Fibroblast of skin of right quadriceps (primary cell): ENCODE measurements around the gene CFAP20DC.
"Not testable (repeated sequence)": the region's sequence is repeated elsewhere in the genome, so short reads cannot be mapped to it uniquely, and the experiment has no call there.

Experiments
- DNase-seq: peaks from one replicate; pipeline ENCODE4 v3.0.0-alpha.2; 2013

CFAP20DC gene

GRCh38 chr3:59049671-59050331 lies at the start of gene CFAP20DC:
TSS of gene CFAP20DC (minus strand) at chr3:59050025. CDS start at chr3:59049631, 394 bp downstream.
- DNase-seq = peak; percentile 93

GRCh38 chr3:59098516-59098915 lies 48.7 kb upstream of the CFAP20DC start:
- not testable (repeated sequence) for DNase-seq

DNA sequence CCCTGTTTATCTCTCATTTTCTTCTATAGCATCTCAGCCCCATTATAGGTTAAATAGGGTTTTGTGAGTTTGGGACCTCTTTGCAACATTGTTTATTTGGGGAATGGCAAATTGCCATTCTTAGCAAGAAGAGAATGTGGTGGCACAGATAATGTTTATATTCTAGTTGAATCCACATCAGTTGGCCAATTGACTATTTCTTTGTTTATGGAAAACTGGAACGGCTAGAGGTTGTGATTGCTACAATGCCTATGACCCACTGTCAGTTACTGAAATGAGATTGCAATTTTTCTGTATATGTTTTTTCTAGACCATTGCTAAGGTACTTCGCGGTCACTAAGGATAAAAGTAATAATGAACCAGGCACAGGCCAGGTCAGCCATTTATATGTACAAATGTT lies 44.6 kb upstream of the CFAP20DC start:
- DNase-seq = no peak

GRCh38 chr3:59093521-59093920 lies 43.7 kb upstream of the CFAP20DC start:
- no peak for DNase-seq

DNA sequence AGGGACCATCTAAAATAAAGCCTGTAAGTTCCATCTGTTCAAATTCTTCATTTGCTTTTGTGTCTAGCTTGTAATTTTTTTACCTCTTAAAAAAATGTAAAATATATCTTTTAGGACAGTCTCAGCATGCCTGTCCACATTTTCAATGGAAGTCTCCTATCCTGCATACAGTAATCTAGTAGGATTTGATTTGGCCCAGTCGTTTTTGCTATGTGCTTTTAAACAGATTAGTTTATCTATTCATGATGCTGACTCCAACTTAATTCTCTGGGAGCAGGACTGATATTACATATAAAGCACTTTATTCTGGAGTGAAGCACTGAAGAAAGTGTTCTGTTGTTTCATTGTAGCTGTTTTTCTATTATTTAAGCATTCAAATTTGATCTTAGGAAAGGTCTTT lies 38.9 kb upstream of the CFAP20DC start:
- no peak for DNase-seq

DNA sequence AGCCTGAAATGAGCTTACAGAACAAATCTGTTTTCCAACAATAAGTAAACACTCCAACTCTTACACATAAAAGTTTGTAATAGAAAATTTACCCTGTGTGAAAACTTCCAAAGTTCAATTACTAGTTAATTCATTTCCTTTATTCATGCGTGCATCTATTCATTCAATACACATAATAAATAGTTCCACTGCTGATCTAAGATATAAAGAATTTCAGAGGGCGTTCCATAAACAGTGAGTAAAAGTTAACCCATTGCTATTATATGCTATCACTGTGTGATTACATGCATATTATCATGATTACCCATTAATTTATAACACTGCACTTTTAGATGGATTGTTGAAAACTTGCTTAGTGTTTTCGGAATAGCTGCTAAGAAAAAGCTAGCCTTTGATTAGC lies 36.2 kb upstream of the CFAP20DC start:
- no peak for DNase-seq

GRCh38 chr3:59084583-59084982 lies 34.8 kb upstream of the CFAP20DC start:
- DNase-seq = no peak

DNA sequence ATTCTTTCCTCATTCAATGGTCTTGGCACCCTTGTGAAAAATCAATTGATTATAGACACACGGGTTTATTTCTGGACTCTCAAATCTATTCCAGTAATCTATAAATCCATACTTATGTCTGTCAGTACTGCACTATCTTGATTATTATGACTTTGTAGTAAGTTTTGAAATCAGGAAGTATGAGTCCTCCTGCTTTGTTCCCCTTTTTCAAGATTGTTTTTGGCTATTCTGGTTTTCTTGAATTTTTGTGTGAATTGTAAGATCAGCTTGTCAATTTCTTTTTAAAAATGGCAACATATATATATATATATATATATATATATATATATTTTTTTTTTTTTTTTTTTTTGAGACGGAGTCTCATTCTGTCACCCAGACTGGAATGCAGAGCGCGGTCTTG lies 32.3 kb upstream of the CFAP20DC start:
- DNase-seq = no peak

GRCh38 chr3:59081071-59081470 lies 31.2 kb upstream of the CFAP20DC start:
- no peak for DNase-seq

- DNase-seq = no peak
These were observed 30.1 kb upstream of the CFAP20DC start for GRCh38 chr3:59079962-59080361.

- DNase-seq = no peak
These were observed 24.9 kb upstream of the CFAP20DC start for GRCh38 chr3:59074764-59075163.

- no peak for DNase-seq
These were observed 22.9 kb upstream of the CFAP20DC start for GRCh38 chr3:59072681-59073080.

- DNase-seq = no peak
These were observed 20.0 kb upstream of the CFAP20DC start for GRCh38 chr3:59069838-59070237.

DNA sequence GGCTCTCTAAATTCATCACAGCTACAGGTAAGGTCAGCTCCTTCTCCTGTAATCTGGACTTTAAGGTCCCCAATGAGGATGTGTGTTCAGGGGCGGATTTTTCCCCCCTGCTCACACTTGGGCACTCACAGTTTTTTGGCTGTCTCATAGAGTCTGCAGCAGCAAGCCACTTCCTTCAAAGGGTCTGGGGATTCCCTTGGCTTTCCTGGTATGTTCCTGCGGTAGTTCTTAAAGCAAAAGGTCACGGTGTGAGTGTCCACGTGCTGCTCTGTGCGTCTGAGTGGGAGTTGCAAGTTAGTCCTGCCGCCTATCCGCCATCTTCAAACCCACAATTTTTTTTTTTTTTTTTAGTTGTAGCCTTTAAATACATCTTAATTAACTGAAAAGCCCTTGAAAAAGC lies 15.4 kb upstream of the CFAP20DC start:
- DNase-seq = no peak

GRCh38 chr3:59064728-59065127 lies 14.9 kb upstream of the CFAP20DC start:
- DNase-seq = no peak

- no peak for DNase-seq
These were observed 14.5 kb upstream of the CFAP20DC start for GRCh38 chr3:59064276-59064675.

GRCh38 chr3:59056706-59057105 lies 6.9 kb upstream of the CFAP20DC start:
- DNase-seq = peak; percentile 42

DNA sequence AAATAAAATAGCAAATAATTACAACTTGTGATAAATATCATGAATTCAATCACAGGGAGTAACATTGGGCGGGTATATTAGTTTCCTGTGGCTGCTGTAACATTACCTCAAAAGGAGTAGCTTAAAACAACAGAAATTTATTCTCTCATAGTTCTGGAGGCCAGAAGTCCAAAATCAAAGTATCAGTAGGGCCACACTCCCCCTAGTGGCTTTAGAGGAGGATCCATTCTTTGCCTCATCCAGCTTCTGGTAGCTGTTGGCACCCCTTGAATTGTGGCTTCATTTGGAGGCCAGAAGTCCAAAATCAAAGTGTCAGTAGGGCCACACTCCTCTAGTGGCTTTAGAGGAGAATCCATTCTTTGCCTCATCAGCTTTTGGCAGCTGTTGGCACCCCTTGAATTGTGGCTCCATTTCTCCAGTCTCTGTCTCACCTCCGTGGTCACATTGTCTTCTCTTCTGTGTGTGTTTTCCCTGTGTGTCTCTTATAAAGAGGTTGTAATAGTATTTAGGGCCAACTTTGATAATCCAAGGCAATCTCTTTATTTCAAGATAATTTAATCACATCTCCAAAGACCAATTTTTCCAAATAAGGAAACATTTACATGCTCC lies 3.1 kb upstream of the CFAP20DC start:
- DNase-seq = peak; percentile 49

DNA sequence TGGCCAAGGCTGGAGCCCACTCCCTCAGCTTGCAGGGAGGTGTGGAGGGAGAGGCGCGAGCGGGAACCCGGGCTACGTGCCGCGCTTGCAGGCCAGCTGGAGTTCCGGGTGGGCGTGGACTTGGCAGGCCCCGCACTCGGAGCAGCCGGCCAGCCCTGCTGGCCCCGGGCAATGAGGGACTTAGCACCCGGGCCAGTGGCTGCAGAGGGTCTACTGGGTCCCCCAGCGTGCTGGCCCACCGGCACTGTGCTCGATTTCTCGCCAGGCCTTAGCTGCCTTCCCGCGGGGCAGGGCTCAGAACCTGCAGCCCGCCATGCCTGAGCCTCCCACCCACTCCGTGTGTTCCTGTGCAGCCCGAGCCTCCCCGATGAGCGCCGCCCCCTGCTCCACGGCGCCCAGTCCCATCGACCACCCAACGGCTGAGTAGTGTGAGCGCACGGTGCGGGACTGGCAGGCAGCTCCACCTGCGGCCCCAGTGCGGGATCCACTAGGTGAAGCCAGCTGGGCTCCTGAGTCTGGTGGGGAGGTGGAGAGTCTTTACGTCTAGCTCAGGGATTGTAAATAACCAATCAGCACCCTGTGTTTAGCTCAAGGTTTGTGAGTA lies 1.1 kb upstream of the CFAP20DC start:
- not testable (repeated sequence) for DNase-seq

DNA sequence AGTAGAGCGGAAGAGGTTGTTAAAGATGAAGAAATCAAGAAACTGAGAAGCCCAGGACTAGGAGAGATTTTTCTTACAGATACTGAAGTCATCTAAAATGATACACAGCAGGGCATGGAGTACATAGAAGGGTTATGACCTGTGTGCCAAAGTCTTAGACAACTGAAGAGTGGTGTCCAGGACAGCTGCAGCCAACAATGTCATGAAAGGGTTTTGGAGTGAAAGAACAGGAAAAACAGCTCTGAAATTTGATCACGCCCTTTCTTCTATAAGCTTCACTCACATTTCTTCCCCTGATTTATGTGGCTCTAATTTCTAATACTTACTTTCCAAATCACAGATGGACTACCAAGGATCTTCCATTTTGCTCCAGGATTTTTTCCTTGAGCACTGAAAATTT lies 3.0 kb downstream of the CFAP20DC start:
- DNase-seq = no peak

DNA sequence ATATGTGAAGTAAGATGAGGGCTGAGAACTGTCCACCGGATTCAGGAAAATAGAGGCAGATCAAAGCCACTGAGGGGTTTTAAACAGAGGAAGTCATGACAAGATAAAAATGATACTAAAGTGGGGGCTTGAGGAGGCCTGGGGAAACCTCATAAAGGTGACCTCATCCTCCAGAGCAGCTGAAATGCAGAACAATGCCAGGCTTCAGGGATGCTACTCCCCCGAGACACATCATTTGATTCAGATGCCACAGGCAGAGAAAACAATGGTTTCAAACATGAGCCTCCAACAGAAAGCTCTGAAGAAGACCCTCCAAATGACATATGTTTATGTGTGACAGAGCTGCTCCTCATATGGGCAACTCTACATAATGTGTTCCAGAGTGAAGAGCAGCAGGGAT lies 6.4 kb downstream of the CFAP20DC start:
- DNase-seq = no peak

DNA sequence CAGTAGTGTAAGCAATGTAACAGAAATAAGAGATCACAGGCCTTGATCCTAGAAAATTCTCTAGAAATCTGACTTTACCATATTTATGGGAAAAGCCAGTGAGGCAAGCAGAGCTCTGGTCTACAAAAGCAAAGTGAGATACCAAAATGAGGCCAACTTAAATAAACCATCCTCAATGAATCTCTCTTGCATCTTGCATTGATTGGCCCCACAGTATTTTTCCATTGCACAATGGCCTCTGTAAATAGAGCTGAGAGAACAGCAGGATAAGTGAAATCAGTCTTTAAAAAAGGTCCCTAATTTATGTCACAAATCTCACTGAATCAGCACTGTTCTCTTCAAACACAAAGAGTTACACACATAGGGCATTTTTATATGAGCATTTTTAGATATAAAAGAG lies 8.9 kb downstream of the CFAP20DC start:
- DNase-seq = no peak

GRCh38 chr3:59027607-59028006 lies 22.2 kb downstream of the CFAP20DC start:
- DNase-seq = no peak

DNA sequence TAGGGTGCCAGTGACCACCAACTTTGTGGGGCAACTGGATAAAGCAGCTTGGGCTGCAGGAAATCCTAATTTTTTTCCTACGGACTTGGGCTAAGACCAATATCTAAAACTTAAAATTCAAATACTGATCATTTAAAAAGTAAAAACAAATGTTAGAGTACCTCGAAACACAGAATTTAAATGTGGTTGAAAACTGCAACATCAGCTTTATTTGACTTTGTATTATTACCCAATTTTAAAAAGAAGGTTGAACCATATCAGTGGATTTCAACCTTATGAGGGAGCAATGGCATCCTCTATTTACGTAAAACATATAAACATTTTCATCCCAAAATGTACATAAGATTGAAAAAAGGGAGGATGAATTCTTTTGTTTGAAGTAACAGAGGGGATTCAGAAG lies 26.2 kb downstream of the CFAP20DC start:
- DNase-seq = no peak

- DNase-seq = no peak
These were observed 32.2 kb downstream of the CFAP20DC start for GRCh38 chr3:59017617-59017984.
